Heart right ventricle (tissue), 16 donors: ENCODE measurements around the gene LGR6. TPM values are rescaled to one million over a fixed set of nuclear protein-coding genes. Genes with fewer than 3 reads are reported as not detected.

Source experiments
- ATAC-seq, 8 donors: fragments of 200-7000 bp; cut with Tn5 transposase; one replicate each; pipeline ENCODE4 v1.9.1; 2020; ENCODE audit warnings: mild to moderate bottlenecking in 8 of 8, moderate library complexity in 8 of 8, moderate number of reproducible peaks in 1 of 8
- DNase-seq, 2 donors: peaks; one replicate each; pipeline ENCODE4 v3.0.0-alpha.2; 2020
- H3K27ac ChIP-seq, 10 donors: fragments of 200-600 bp; sonication (generic) in 2 of 10; one replicate each; pipeline versions ENCODE4 v1.5.0 to v1.8.0; 2020 to 2022; ENCODE audit warnings: mild to moderate bottlenecking in 3 of 10
- H3K27me3 ChIP-seq, 7 donors: fragments of 200-600 bp; one replicate each; pipeline ENCODE4 v1.8.0; 2021 to 2022; ENCODE audit warnings: mild to moderate bottlenecking in 2 of 7
- H3K36me3 ChIP-seq, 9 donors: fragments of 200-600 bp; sonication (generic) in 1 of 9; one replicate each; pipeline versions ENCODE4 v1.5.0 to v1.8.0; 2020 to 2022; ENCODE audit warnings: mild to moderate bottlenecking in 2 of 9
- H3K4me1 ChIP-seq, 9 donors: fragments of 200-600 bp; sonication (generic) in 1 of 9; one replicate each; pipeline versions ENCODE4 v1.5.0 to v1.8.0; 2020 to 2022; ENCODE audit warnings: mild to moderate bottlenecking in 4 of 9
- H3K4me3 ChIP-seq, 10 donors: fragments of 200-600 bp; sonication (generic) in 2 of 10; one replicate each; pipeline versions ENCODE4 v1.5.0 to v1.8.0; 2020 to 2022; ENCODE audit warnings: mild to moderate bottlenecking in 7 of 10, moderate library complexity in 2 of 10
- H3K9me3 ChIP-seq, 11 donors: fragments of 200-600 bp in 10 of 11; sonication (generic) in 2 of 11; one replicate each; pipeline versions ENCODE4 v1.5.0 to v1.8.0; 2013 to 2022; ENCODE audit warnings: mild to moderate bottlenecking in 2 of 11, control low read depth in 1 of 11, moderate library complexity in 1 of 11
- CTCF ChIP-seq, 9 donors: fragments of 200-600 bp; sonication (generic) in 2 of 9; IDR thresholded peaks; one replicate each; pipeline versions ENCODE4 v1.5.0 to v1.8.0; 2021 to 2022; ENCODE audit warnings: antibody characterized with exemption in 9 of 9, mild to moderate bottlenecking in 5 of 9, moderate library complexity in 1 of 9
- WGBS, 2 donors: extraction: QIAGEN DNeasy Blood & Tissue Kit; methylation state at CpG; one replicate each; pipeline ENCODE4 v1.1.7; 2013; ENCODE audit warnings: inconsistent platforms in 1 of 2; 5-methylcytosine and 5-hydroxymethylcytosine counted together
- intact Hi-C, 10 donors: fragments of 100-400 bp; cut with DNase I; formaldehyde crosslinking; loops; one replicate each; pipeline versions ENCODE4 v1.11.1 to v1.14.2; 2022
- polyA plus RNA-seq, 2 donors: library from polyadenylated mRNA; stranded (reverse); fragments of 200-250 nt; gene quantifications; one replicate each; pipeline ENCODE4 v1.2.3, GENCODE V29; 2013
- total RNA-seq, 10 donors: library from RNA; stranded (reverse); fragmentation: NEBNext Ultra II Directional in 3 of 10; extraction: Animal tissue kit (Norgen Biotek cat#: 25700) in 3 of 10; gene quantifications; one replicate each; pipeline versions ENCODE4 v1.2.1 to v1.2.4, GENCODE V29; 2021 to 2023
- donor health status: Arrhythmogenic right ventricular cardiomyopathy.
- donor health status: ischemic (EF 13 %, LVEDD 7.1; RV severe dilation, severe dysfunction).
- donor health status: healthy with polysubstance abuse.
- donor health status: DM: no; HTN: yes; CAD: no.
- donor health status: DM: no; HTN: no; CAD: no.
- donor health status: ischemic (EF 25% LVEDD 6.9; RV normal size, moderate dysfunction).
- donor health status: ischemic (EF 25% LVEDD 5.7; RV mildly dilated, moderate dysfunction).
- donor health status: healthy.
- donor health status: DM: yes; HTN: yes; CAD: no.
- donor health status: Ischemic cardiomyopathy.
- donor health status: ischemic (EF 35%, LVEDD 5.7; RV mildly dilated, moderate dysfunction).
- donor health status: nonischemic (EF 11% LVEDD 7.7; RV severe dilation, severe dysfunction).
- donor health status: DM: yes; HTN: yes; CAD: no.
- donor health status: PGD.
- donor health status: ischemic (EF 29% LVEDD 5.4; RV normal size, mild dysfunction).
- donor health status: nonischemic (EF 23%, LVEDD 6.1; RV moderate dilation, normal function).

The LGR6 gene
- total and polyA plus RNA-seq, 12 donors, result 0.19 to 13.5 (median 2.2) TPM

- Histone ChIP-seq H3K4me1 (peaks cover 0 to 11% (median 0%) of the 10 kb centered on the region in 9 donors), H3K9me3 (no peaks in the 10 kb centered on the region), H3K27ac (no peak overlapping the region), H3K36me3 (no peaks in the 10 kb centered on the region), H3K4me3 (no peak overlapping the region), H3K27me3 (peaks cover 0 to 7% (median 0%) of the 10 kb centered on the region in 7 donors)
- ATAC-seq, result peak in 1 of 8 donors; percentile 9
- DNase-seq, result no peak
- 77 to 80% methylated on average over 9 of the region's 9 CpGs for WGBS, 2 donors
- no peak for TF ChIP-seq CTCF (IDR thresholded peaks at IDR 0.05)
- intact Hi-C loops, result no loop called here
Measured at GRCh38 chr1:202244841-202245261, 51.3 kb downstream of the LGR6 start.

GRCh38 chr1:202245391-202245790, 51.8 kb downstream of the LGR6 start:
- DNase-seq (no peak), ATAC-seq (no peak)
- 87 to 91% methylated on average over 8 of the region's 8 CpGs for WGBS, 2 donors
- intact Hi-C loops, result no loop called here
- H3K9me3 ChIP-seq, result no peaks in the 10 kb centered on the region
- H3K4me3 ChIP-seq, result no peak overlapping the region
- H3K36me3 ChIP-seq, result no peaks in the 10 kb centered on the region
- H3K27ac ChIP-seq, result no peak overlapping the region
- peaks cover 0 to 7% (median 0%) of the 10 kb centered on the region in 7 donors for H3K27me3 ChIP-seq
- TF ChIP-seq CTCF (IDR thresholded peaks at IDR 0.05), result no peak
- peaks cover 0 to 11% (median 0%) of the 10 kb centered on the region in 9 donors for H3K4me1 ChIP-seq

GRCh38 chr1:202247104-202247503, 53.5 kb downstream of the LGR6 start:
- no peak for TF ChIP-seq CTCF (IDR thresholded peaks at IDR 0.05)
- no peak for ATAC-seq
- intact Hi-C loops, result no loop called here
- Histone ChIP-seq H3K27me3 (peaks cover 0 to 11% (median 5%) of the 10 kb centered on the region in 7 donors), H3K4me1 (no peaks in the 10 kb centered on the region), H3K4me3 (no peak overlapping the region), H3K9me3 (no peaks in the 10 kb centered on the region), H3K36me3 (no peaks in the 10 kb centered on the region), H3K27ac (no peak overlapping the region)
- 83 to 89% methylated on average over 6 of the region's 6 CpGs for whole genome bisulfite sequencing, 2 donors
- DNase-seq, result no peak

GRCh38 chr1:202247837-202248795, 54.5 kb downstream of the LGR6 start:
- Histone ChIP-seq H3K9me3 (no peaks in the 10 kb centered on the region), H3K27ac (no peak overlapping the region), H3K27me3 (peaks cover 0 to 19% (median 12%) of the 10 kb centered on the region in 7 donors), H3K36me3 (no peaks in the 10 kb centered on the region), H3K4me1 (no peaks in the 10 kb centered on the region), H3K4me3 (no peak overlapping the region)
- intact Hi-C loops, result no loop called here
- no peak for TF ChIP-seq CTCF (IDR thresholded peaks at IDR 0.05)
- WGBS, 2 donors, result 55 to 65% methylated on average over 20 of the region's 20 CpGs
- ATAC-seq (no peak), DNase-seq (no peak)
